Activated T-cell treated with anti-CD3 and anti-CD28 coated beads for 4 hours (primary cell): Measurements from ENCODE around the gene DYRK3.
"Not testable (repeated sequence)": the region's sequence is repeated elsewhere in the genome, so short reads cannot be mapped to it uniquely, and the experiment has no call there.

ENCODE experiments used
- DNase-seq: peaks from one replicate; pipeline ENCODE4 v3.0.0-alpha.2; 2020

The DYRK3 gene

DNA sequence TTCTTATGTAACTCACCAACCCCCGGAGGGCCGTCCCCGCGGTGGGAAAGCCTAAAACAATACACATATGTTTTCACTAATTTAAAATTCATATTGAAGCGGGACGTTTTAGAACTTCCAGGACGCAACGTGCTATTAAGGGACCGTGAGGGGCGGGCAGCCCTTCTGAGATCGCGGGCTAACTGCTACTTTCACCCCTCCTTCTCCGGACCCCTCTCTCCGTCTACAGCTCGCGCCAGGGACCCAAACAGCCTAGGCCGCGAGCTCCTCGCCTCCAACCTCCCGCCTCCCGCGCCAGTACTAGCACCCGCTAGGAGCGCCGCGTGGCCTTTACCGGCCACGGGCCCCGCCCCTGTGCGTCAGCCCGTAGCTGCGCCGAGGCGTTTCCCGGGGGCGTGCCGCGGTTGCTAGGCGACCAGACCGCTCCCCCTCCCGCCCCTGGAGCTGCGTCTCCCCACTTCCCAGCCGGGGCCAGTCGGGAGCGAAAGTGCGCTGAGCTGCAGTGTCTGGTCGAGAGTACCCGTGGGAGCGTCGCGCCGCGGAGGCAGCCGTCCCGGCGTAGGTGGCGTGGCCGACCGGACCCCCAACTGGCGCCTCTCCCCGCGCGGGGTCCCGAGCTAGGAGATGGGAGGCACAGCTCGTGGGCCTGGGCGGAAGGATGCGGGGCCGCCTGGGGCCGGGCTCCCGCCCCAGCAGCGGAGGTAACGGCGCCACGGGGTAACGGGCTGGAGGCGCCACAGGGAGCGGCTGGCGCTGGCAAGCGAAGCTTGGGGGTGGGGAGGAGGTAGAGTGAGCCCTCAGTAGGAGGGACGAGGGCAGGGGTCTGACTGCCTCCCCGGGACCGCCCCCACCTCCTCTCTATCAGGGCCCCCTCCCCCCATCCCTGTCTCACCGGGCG lies at the start of gene DYRK3:
TSS of gene DYRK3 (plus strand) at position 457 of the 898 bp plus-strand sequence. CDS start at position 625, 168 bp downstream.
- peak; percentile 88 for DNase-seq

DNA sequence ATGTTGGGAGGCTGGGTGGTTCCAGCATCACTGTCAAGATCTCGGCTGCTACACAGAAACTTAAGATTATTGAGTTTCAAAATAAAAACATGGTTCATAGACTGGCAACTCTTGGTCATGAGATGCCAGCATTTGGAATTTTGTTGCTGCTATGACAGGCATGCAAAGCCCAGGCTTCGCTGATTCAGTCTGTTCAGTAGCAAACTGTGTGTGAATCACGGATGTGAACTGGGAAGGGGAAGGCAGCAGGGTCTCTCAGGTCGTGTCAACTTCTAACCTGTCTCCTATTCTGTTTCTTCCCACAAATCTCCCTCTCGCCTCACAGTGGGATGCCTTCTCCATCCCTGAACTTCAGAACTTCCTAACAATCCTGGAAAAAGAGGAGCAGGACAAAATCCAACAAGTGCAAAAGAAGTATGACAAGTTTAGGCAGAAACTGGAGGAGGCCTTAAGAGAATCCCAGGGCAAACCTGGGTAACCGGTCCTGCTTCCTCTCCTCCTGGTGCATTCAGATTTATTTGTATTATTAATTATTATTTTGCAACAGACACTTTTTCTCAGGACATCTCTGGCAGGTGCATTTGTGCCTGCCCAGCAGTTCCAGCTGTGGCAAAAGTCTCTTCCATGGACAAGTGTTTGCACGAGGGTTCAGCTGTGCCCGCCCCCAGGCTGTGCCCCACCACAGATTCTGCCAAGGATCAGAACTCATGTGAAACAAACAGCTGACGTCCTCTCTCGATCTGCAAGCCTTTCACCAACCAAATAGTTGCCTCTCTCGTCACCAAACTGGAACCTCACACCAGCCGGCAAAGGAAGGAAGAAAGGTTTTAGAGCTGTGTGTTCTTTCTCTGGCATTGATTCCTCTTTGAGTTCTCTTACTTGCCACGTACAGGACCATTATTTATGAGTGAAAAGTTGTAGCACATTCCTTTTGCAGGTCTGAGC lies 48.6 kb upstream of the DYRK3 start:
- DNase-seq, result no peak

DNA sequence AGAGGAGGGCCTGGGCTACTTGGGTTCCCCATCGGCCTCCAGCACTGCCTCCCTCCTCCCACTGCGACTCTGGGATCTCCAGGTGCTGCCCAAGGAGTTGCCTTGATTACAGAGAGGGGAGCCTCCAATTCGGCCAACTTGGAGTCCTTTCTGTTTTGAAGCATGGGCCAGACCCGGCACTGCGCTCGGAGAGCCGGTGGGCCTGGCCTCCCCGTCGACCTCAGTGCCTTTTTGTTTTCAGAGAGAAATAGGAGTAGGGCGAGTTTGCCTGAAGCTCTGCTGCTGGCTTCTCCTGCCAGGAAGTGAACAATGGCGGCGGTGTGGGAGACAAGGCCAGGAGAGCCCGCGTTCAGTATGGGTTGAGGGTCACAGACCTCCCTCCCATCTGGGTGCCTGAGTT lies 47.4 kb upstream of the DYRK3 start:
- no peak for DNase-seq

DNA sequence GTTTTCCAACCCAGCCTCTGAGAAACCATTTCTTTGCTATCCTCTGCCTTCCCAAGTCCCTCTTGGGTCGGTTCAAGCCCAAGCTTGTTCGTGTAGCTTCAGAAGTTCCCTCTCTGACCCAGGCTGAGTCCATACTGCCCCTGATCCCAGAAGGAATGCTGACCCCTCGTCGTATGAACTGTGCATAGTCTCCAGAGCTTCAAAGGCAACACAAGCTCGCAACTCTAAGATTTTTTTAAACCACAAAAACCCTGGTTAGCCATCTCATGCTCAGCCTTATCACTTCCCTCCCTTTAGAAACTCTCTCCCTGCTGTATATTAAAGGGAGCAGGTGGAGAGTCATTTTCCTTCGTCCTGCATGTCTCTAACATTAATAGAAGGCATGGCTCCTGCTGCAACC lies 46.8 kb upstream of the DYRK3 start:
- DNase-seq, result no peak

DNA sequence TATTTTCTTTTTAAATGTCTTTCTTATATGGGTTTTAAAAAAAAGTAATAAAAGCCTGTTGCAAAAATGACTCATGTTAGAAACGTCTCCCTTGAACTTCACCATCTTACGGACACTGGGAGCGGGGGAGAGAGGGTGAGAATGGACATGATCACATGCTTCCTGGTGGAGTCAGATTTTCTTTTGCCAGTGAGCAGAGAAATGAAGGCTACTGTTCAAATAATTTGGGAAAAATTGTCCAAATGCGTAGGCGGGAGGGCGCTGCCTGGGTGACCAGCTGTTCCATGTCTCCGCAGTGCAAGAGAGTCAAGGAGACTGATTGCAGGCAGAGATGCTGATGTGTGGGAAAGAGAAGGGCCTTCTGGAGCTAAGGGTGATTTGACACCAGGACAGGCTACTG lies 46.1 kb upstream of the DYRK3 start:
- DNase-seq, result no peak

DNA sequence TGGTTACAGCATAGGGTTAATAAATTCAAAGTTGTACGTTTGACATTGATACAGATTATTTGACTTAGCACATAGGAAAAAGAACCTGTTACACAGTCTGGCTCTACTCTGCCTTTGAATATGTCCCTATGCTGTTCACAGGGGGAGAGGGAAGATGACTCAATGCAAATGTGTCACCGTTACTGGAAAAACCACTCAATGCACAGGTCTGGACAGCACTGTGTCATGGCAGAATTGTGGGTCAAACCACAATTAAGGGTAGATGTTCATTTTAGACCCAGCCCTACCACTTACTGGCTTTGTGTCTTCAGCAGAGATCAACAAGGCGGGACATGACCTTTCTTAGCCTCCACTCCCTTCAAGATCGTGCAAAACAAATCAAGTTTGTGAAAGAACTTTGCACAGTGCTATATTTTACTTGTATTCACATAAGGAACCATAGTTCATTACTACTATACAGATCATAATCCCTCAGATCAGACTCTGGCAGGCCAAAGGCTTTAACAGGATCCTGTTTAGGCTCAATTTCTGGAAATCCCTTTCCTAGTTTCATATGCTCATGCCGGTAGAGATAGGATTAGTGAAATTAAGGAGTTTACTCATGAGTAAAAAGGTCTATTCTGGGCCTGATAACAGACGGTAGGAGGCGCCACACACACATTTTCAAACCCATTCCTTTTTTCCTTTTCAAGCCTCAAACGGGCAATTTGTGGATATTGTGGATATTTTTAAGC lies 45.1 kb upstream of the DYRK3 start:
- peak; percentile 61 for DNase-seq

DNA sequence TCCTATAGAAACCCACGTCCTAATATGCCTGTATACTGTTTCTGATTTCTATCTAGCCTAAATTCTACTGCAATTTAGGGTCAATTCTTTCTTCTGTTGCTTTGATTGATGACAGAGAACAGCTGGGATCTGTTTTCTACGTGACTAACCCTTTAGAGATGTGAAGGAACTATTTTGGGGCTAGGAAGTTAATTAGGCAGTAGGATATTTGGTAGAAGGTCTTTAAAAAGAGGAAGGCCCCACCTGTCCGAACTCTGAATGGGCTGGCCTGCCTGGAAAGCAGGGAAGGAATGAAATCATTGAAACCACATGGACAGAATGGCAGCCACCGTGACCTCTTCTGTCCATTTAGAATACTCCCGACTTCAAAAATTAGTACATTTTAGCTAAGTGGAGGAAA lies 44.1 kb upstream of the DYRK3 start:
- no peak for DNase-seq

DNA sequence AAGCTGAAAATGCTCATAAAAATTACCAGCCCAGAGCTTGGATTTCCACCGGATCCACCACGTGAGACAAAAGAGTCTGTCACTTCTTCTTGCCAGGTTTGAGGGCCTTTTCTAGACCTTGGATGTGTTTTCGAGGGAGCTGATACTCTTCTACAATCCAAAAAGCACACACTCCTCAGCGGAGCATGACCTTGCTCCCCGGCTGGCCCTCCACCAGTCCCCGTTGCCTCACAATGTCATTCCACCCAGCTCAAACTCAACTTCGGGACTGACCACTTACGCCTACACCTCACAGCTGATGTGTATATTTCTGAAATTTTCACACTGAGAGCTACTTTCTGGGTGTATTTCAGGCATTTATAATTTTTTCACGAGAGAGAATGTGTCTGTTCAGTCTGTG lies 43.6 kb upstream of the DYRK3 start:
- DNase-seq, result no peak

DNA sequence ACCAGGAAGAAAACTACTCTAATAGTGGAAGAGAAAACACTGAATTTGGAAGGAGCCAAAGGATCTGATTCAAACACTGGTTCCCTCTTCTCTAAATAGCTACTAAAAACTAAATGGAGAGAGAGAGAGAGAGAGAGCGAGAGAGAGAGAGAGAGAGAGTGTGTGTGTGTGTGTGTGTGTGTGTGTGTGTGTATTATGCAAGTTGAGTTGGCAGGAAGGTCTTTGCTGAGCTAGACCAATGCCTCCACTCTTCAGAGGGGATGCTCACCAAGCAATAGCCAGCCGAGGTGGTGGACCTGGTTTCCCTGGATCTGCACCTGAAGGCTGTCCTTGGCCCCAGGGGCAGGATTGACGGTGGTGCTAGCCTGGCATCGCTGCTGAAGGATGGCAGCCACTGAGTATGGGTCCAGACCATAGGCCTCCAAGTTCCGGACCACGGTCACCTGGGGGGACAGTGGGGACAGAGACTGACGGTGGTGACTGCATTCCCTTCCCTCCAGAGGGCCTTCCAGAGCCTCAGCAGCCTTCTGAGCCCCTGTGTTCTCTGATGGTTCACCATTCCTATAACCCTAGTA lies 41.9 kb upstream of the DYRK3 start:
- no peak for DNase-seq

DNA sequence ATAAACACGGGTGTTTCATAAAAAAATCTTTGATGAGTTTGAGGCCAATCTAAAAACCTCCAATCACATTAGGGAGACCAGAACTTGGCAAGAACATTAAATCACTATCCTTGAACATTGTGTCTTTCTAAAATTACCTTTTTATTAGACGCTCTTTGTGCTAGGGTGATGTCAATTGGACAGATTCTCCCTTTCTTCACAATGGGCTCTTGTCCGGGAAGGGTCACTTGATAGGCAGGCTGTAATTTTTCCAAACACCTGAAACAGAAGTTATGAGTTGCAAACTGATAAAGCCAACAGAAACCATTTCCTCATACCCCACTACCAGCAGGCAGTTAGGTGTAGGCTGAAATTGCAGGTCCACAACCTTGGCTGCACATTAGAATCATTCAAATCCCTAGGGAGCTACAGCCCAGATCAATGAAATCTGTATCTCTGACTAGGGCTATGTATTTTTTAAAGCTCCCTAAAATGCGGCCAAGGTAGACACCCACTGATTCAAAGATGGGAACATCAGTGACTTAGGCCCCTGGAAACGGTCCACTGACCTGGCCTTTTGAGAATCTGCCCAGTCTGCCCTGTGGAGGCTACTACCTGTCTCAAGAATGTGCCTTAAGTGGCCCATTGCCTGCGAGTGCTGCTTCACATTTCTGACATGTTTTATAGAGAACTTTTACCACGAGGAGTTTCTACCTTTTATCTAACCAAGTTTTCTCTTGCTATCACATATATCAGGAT lies 39.6 kb upstream of the DYRK3 start:
- DNase-seq, result no peak

DNA sequence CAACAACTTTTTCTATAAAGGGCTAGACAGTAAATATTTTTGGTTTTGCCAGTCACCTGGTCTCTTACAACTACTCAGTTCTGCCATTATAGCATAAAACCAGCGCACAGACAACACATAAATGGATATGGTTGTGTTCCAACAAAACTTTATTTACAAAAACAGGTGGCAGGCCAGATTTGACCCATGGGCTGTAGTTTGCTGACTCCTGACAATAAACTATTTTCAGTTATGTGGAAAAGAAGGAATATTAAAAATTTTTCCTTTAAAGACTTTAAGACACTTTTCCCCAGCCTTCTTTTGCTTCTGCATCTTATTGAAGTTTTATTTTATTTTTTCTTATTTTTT lies 39.0 kb upstream of the DYRK3 start:
- DNase-seq, result no peak

DNA sequence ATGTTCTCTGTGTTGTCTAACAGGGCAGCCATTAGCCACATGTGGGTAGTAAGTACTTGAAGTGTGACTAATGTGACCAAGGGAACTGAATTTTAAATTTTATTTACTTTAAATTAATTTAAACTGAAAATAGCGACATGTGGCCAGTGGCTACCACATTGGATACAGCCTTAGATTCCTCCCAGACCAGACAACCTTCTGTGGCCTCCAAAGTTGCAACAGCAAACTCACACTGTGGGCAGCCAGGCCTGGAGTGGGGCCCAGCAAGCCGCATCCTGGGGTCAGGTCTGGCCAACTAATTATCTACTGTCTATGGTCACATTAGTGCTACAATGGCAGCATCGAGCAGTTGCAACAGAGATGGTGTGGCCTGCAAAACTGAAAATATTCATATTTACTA lies 34.8 kb upstream of the DYRK3 start:
- DNase-seq, result no peak

DNA sequence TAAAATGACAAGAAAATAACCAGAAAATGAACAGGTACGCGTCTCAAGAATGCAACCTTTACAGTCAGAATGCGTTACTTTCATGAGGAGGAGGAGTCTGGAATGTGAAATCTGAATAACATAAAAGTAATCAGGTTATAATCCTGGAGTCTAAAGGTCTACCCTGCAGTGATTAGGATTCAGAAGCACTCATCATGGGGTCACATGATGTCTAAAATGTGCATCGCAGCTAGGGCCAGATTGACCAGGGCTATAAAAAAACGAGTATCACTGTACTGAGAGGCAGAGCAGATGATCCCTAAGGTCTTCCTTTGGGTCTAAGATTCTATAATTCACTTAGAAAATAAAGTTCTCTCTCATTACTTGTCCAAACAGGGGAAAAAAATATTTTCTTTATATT lies 30.5 kb upstream of the DYRK3 start:
- no peak for DNase-seq

DNA sequence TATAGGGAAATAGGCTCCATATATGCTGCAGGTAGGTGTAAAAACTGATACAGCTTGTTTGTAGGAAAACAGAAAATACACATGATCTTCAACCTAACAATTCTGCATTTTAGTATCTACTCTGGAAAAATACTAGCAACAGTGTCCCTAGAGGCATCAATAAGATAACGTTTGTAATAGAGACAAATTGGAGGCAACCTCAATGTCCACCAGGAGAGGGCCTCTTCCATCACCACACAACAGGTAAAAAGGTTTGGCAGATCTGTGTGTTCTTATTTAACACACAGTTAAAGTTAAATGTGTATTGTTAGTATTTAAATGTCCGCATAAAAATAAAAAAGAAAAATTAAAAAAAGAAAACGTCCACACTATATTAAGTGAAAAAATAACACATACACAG lies 28.5 kb upstream of the DYRK3 start:
- DNase-seq, result no peak

DNA sequence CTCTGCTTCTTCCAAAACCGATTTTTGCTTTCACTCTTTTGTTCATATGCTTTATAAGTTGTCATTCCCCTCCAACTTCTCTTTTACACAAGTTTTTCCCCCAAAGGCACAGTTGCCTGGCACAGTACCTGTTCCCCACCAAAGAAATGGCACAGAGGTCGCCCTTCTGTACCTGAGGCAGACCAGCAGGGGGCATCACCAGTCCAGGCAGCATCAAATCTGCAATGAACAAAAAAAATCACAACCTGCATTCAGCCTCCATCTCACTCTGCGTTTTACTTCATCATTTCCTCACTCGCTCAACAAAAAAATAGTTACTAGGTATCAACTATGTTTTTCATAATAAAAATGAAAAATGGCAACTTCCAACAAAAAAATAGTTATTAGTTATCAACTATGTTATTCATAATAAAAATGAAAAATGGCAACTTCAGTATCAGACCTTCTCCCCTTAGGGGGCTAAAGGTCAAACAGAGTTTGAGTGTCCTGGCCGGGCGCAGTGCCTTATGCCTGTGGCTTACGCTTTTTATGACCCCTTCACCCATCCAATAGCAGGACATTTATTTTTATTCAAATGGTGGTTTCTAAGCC lies 27.1 kb upstream of the DYRK3 start:
- peak; percentile 42 for DNase-seq

DNA sequence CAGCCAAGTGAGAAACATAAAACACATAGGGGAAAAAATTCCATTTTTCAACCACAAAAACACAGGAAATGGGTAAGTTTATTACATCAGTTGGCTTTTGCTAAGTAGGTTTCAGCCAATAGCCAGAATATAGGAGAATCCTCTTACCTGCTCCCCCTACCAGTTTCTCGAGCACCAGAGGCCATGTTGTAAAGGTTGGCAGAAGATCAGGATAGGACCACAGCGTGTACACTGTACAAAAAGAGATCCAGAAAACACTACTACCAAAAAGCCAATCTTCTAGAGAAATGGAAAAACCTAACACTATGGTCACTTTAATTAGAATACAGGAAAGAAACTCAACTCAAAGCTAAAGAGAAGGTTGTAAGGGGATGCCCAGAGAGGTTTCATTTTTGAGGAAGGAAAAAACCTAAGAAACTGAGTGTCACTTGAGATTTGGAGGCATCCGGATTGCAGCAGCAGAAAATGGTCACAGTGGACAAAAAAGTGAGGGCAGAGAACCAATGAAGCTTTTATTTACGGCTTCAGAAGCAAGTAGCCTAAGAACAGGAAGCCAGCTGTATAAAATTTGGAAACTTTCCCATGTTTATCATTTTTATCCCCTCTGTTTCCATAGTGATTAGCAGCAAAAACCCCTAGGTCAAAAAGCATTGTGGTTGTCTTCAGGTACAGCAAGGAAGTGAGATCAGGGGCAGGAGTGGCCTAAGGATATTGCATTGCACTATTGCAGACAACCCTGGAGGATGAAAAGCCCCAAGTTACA lies 25.9 kb upstream of the DYRK3 start:
- no peak for DNase-seq

DNA sequence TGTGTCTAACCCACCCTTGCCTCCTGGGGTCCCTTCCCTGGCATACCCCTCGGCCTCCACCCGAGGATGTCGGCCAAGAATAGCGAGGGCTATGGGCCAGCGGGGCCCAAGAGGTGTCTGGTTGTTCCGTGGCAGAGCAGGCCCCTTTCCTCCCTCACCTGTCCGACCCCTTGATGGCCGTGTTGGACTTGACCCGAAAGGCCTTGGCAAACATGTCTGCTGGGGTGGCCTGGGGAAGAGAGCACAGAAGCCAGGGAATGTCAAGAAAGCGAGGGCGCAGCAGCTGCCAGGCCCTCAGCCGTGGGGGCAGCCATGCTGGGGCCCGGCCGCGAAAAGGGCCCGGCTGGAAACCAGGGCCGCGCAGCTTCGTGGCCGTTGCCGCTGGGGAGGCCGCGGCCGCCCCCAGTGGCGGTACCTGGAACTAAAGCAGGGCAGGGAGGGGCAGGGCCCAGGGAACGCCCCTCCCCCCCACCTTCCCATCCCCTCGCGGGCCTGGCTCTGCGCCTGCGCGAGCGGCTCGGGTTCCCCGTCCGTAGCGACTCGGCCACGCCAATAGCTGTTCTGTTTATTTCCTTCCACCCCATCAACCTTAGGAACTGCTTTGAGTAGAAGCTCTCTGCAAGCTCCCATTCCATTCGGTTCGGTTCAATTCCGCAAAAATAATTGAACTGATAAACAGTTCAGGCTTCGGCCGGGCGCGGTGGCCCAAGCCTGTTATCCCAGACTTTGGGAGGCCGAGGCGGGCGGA lies 23.0 kb upstream of the DYRK3 start, which contains the start of gene EIF2D:
TSS of gene EIF2D (minus strand) at position 337 of the 748 bp plus-strand sequence. CDS start at position 214, 123 bp downstream.
- peak; percentile 90 for DNase-seq

DNA sequence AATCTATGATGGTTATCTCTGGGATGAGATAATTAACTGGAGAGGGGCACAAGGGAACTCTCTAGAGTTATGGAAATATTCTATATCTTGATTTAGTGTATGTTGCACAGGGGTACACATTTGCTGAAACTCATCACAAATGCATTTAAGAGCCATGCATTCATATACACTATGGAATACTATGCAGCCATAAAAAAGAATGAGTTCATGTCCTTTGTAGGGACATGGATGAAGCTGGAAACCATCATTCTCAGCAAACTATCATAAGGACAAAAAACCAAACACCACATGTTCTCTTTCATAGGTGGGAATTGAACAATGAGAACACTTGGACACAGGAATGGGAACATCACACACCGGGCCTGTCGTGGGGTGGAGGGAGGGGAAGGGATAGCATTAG lies 8.9 kb upstream of the DYRK3 start:
- DNase-seq, result not testable (repeated sequence)

DNA sequence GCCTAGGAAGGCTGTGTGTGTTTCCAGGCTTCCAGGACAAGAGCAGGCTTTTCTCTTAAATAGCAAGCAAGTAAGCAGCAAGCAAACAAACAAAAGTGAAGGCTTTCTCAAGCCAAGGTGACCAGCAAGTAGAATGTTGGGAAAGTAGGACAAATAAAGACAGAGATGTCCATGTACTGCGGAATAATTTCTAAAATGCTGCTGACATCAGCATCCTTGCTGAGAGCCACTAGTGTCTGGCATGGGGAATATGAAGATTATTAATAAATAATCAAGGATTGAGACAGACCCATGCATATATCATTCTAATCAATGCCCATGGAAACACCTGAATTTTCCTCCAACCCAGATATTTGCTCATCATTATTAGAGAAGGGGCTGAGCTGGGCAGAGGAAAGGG lies 6.4 kb upstream of the DYRK3 start:
- DNase-seq, result no peak

DNA sequence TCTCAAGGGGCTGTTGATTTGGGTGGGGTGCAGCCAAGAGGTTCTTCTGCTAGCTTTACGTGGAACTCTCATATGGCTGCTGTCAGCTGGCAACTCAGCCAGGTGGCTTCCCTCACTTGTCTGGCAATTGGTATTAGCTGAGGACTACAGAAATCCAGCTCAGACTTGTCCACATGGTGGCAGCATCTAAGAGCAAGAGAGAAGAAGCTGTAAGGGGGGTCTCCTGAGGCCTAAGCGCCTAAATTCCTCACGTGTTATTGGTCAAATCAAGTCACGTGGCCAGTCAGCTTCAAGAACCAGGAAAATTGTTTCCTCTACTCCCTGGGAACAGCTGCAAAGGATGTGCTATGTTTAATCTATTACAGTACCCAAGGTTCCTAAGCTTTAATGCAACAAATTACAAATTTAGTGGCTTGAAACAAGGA lies 4.2 kb upstream of the DYRK3 start:
- no peak for DNase-seq
